Measurements from ENCODE around the gene RAD17. TPM values are rescaled to one million over a fixed set of nuclear protein-coding genes. Genes with fewer than 3 reads are reported as not detected.
"Not testable (repeated sequence)": the region's sequence is repeated elsewhere in the genome, so short reads cannot be mapped to it uniquely, and the experiment has no call there.

The RAD17 gene
- total RNA-seq, 1 donor from 2014 or later: 29.5 TPM

- no peak for DNase-seq (ENCODE audit: low read depth)
Observed at GRCh38 chr5:69378376-69378775, 8.8 kb downstream of the RAD17 start.

- no peak for DNase-seq (ENCODE audit: low read depth)
Observed at GRCh38 chr5:69404659-69405330, 35.2 kb downstream of the RAD17 start.

- peak; percentile 46 for DNase-seq (ENCODE audit: low read depth)
Observed at GRCh38 chr5:69414885-69415583, 45.4 kb downstream of the RAD17 start, which contains the start of gene MARVELD2. TSS of gene MARVELD2 (plus strand) at chr5:69415116. CDS start at chr5:69419386, 4,270 bp downstream.

GRCh38 chr5:69415584-69415958 is 46.0 kb downstream of the RAD17 start:
- DNase-seq (ENCODE audit: low read depth): no peak

- no peak for DNase-seq (ENCODE audit: low read depth)
Observed at GRCh38 chr5:69416180-69416579, 46.6 kb downstream of the RAD17 start.

- no peak for DNase-seq (ENCODE audit: low read depth)
Observed at GRCh38 chr5:69416699-69417098, 47.1 kb downstream of the RAD17 start.

GRCh38 chr5:69418554-69418953 is 48.9 kb downstream of the RAD17 start:
- DNase-seq (ENCODE audit: low read depth): no peak

DNA sequence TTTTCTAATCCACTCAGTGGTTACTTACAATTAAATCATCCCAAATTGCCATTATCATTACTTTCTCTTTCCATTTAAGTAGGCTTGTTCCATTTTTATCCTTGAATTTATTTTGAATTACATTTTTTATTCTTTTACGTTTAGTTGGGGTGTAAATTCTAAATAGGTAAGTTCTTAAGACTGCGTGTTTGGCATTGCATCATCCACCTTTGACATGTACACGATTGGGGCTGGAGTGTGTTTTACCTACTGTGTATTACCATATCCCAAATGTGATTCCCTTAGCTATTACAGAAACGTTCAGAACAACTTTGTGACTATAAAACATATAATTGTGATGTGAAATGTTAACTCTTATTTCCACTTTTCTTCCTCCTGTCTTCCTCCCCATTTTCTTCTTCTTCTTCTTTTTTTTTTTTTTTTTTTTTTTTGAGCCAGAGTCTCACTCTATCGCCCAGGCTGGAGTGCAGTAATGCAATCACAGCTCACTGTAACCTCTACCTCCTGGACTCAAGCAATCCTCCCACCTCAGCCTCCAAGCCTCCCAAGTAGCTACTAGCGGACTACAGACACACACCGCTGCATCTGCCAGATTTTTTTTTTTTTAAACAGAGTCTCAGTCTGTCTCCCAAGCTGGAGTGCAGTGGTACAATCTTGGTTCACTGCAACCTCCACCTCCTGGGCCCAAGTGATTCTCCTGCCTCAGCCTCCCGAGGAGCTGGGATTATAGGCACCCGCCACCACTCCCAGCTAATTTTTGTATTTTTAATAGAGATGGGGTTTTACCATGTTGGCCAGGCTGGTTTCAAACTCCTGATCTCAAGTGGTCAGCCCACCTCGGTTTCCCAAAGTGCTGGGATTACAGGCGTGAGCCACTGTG is 62.0 kb downstream of the RAD17 start:
- no peak for DNase-seq (ENCODE audit: low read depth)

DNA sequence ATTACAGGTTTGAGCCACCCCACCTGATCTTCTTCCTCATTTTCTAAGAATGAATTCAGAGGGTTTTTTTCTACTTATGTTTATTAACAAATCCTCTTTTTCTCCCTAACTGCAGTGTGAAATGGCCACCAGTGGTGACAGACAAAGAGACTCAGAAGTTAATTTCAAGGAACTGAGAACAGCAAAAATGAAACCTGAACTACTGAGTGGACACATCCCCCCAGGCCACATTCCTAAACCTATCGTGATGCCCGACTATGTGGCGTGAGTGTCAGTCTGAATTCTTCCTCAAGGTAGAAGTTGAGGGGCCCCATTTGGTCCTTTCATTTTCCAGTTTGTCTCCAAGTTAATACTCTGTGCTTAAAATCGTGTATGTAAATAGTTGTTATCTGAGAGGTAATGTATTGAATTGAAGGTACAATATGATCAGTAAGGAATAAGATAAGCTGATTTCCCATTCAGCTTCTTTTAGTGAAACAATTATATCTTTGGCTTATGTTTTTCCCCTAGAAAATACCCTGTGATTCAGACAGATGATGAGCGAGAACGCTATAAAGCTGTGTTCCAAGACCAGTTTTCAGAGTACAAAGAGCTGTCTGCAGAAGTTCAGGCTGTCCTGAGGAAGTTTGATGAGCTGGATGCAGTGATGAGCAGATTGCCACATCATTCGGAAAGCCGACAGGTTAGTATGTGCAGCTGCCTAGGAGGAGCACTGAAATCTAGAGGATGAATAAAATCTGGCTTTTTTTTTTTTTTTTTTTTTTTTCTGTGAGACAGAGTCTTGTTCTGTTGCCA is 63.0 kb downstream of the RAD17 start:
- DNase-seq (ENCODE audit: low read depth): no peak

GRCh38 chr5:69435276-69435884 is 65.8 kb downstream of the RAD17 start:
- not testable (repeated sequence) for DNase-seq (ENCODE audit: low read depth)

GRCh38 chr5:69444127-69444754 is 74.6 kb downstream of the RAD17 start:
- DNase-seq (ENCODE audit: low read depth): peak; percentile 93

DNA sequence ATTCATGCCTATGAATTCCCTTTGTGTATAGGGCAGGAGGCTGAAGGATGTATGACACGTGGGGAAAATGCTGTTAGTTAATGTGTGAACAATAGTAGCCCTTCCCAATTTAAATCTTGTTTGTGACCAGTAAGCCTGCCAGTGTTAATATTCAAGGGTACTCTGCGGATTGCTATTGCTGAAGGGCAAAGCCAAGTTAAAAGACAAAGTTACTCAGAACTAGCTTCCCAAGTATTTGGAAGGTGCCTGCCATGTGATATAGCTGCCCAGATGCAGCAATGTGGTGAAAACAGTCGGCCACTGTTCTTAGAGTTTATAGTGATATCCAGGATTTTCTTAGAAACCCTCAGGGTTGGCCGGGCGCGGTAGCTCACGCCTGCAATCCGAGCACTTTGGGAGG is 79.9 kb downstream of the RAD17 start:
- peak; percentile 65 for DNase-seq (ENCODE audit: low read depth)

- peak; percentile 95 for DNase-seq (ENCODE audit: low read depth)
Observed at GRCh38 chr5:69450116-69450515, 80.5 kb downstream of the RAD17 start.

GRCh38 chr5:69450527-69450926 is 80.9 kb downstream of the RAD17 start:
- not testable (repeated sequence) for DNase-seq (ENCODE audit: low read depth)

DNA sequence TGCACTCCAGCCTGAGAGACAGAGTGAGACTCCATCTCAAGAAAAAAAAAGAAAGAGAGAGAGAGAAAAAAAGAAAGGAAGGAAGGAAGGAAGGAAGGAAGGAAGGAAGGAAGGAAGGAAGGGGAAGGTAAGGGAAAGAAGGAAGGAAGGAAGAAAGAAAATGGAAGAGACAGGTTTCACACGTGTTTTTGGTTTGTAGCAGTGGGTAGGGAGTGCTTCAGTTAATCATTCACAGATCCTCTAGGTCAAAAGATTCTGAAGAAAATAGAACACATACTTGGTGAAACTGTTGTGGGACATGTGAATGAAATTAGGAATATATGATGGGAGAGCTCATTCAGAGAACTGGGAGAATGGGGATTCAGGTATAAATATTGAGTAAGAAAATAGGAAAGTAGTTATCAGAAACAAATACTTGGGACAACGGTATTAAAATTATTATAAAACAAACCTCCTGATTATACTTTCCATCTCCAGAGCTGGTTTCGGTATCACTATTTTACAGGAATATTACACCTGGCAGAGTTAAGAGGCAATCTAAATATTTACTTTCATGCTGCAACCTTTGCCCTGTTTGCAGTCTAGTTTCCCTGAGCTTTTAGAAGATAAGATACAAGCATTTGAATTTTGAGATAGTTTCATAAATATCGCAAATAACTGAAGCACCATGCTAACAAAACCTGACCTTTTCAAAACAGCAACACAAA is 82.5 kb downstream of the RAD17 start:
- DNase-seq (ENCODE audit: low read depth): no peak

DNA sequence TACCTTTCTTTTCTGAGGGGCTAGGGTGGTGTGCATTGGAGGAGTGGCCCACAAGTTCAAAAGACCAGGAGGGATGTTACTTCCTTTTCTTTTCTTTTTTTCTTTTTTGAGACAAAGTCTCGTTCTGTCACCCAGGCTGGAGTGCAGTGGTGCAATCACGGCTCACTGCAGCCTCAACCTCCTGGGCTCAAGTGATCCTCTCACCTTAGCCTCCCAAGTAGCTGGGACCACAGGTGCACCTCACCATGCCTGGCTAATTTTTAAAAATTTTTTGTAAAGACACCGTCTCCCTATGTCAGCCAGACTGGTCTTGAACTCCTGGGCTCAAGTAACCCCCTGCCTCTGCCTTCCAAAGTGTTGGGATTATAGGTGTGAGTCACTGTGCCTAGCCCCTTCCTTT is 83.9 kb downstream of the RAD17 start:
- DNase-seq (ENCODE audit: low read depth): not testable (repeated sequence)

DNA sequence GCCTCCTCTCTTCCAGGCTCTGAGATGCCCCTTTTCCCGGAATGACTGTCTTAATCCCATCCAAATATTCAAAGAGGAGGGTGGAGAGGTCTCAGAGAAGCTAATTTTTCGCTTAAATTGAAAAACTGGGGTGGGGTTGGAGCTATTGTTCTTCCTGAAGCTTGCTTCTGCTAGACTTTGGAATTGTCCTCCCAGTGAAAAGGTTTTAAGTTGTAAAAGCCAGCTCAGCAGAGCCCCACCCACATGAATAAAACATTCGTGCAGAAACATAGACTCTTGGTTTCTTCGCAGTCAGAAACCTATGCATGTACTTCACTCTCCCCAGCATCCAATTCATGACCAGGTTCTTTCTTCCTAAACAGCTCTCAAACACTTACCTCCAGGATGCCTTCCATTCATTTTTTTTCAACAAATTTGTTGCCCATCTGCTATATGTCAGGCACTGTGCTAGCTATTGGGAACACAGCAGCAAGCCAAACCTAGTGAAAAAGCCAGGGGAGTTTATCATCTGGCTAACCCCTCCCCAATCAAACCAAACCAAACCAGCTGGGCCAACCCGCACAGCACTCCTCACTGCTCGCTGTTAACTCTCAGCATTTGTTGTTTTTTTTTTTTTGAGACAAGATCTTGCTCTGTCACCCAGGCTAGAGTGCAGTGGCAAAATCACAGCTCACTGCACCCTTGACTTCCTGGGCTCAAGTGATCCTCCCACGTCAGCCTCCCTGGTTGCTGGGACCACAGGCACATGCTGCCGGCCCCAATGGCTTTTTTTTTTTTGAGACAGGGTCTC is 85.0 kb downstream of the RAD17 start:
- no peak for DNase-seq (ENCODE audit: low read depth)

GRCh38 chr5:69455428-69455988 is 85.9 kb downstream of the RAD17 start:
- not testable (repeated sequence) for DNase-seq (ENCODE audit: low read depth)

DNA sequence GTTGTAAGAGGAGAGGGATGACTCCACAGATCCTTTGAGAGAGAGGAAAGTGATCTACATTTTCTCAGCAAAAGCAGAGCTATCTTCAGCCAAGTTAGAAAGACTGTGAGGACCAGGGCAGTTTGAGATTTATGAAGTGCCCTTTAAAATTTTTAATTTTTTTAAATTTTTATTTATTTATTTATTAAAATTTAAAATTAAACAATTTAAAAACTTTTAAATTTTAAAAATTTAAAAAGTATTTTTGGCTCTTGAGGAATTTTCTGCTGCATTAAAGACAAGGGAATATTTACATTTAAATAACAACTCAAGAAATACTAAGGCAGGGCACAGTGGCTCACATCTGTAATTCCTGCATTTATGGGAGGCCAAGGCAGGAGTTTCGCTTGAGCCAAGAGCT is 92.6 kb downstream of the RAD17 start:
- DNase-seq (ENCODE audit: low read depth): no peak

All from renal cortical epithelial cell (primary cell).